Heart left ventricle (tissue), 13 donors: ENCODE data around the gene HLA-DQA2.

Experiments
- POLR2A ChIP-seq, 2 donors: fragments of 450-650 bp; IDR thresholded peaks; one replicate each; pipeline ENCODE4 v1.6.1; 2017; ENCODE audit warnings: antibody characterized with exemption in 2 of 2, mild to moderate bottlenecking in 2 of 2, moderate library complexity in 2 of 2
- TF ChIP-seq, protein P1 (sequence below), 12 donors: fragments of 200-600 bp; sonication (generic) in 4 of 12; IDR thresholded peaks; one replicate each; pipeline versions ENCODE4 v1.5.0 to v1.8.0; 2018 to 2022; ENCODE audit warnings: antibody characterized with exemption in 12 of 12, mild to moderate bottlenecking in 5 of 12
- donor health status: ischemic (EF 13 %, LVEDD 7.1; RV severe dilation, severe dysfunction).
- donor health status: DM: no; HTN: yes; CAD: no.
- donor health status: DM: no; HTN: no; CAD: no.
- donor health status: ischemic (EF 25% LVEDD 6.9; RV normal size, moderate dysfunction).
- donor health status: ischemic (EF 25% LVEDD 5.7; RV mildly dilated, moderate dysfunction).
- donor health status: ischemic (EF 35%, LVEDD 5.7; RV mildly dilated, moderate dysfunction).
- donor health status: nonischemic (EF 11% LVEDD 7.7; RV severe dilation, severe dysfunction).
- donor health status: DM: yes; HTN: yes; CAD: no.
- donor health status: PGD.
- donor health status: ischemic (EF 29% LVEDD 5.4; RV normal size, mild dysfunction).
- donor health status: nonischemic (EF 23%, LVEDD 6.1; RV moderate dilation, normal function).

DNA sequence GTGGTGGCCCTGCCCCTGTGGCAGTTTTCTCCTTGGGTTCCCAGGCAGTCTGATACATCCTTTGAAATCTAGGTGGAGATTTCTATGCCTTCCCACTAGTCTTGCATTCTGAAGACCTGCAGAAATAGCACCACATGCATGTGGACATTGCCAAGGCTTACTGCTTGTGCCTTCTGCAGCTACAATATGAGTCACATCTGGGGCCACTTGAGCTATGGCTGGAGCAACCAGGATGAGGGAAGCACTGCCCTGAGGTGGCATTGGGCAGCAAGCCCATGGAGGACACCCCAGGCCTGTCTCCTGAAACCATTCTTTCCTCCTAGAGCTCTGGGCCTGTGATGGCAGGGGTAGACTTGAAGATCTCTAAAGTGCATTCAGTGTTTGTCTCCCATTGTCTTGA, 37.8 kb downstream of the HLA-DQA2 start:
- TF ChIP-seq, protein P1, sequence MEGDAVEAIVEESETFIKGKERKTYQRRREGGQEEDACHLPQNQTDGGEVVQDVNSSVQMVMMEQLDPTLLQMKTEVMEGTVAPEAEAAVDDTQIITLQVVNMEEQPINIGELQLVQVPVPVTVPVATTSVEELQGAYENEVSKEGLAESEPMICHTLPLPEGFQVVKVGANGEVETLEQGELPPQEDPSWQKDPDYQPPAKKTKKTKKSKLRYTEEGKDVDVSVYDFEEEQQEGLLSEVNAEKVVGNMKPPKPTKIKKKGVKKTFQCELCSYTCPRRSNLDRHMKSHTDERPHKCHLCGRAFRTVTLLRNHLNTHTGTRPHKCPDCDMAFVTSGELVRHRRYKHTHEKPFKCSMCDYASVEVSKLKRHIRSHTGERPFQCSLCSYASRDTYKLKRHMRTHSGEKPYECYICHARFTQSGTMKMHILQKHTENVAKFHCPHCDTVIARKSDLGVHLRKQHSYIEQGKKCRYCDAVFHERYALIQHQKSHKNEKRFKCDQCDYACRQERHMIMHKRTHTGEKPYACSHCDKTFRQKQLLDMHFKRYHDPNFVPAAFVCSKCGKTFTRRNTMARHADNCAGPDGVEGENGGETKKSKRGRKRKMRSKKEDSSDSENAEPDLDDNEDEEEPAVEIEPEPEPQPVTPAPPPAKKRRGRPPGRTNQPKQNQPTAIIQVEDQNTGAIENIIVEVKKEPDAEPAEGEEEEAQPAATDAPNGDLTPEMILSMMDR (IDR thresholded peaks at IDR 0.05): no peak
- no peak for TF ChIP-seq POLR2A (IDR thresholded peaks at IDR 0.05)
